RCC 7860 (cell line): ENCODE data around the gene PGS1.

ENCODE experiments used
- DNase-seq: peaks from one replicate; pipeline ENCODE4 v3.0.0-alpha.2; 2015; ENCODE audit warnings: low spot score
- FAIRE-seq: peaks from 2 replicates; lab custom pipeline; 2012; peaks lifted over from hg19 to GRCh38; lab: Jason Lieb, UNC

The PGS1 gene

GRCh38 chr17:78346605-78347250 lies 31.7 kb upstream of the PGS1 start:
- peak; percentile 44 for DNase-seq
- FAIRE-seq = no peak

GRCh38 chr17:78347453-78347852 lies 31.0 kb upstream of the PGS1 start:
- no peak for DNase-seq
- no peak for FAIRE-seq

- FAIRE-seq (no peak), DNase-seq (no peak)
These were observed 30.2 kb upstream of the PGS1 start for GRCh38 chr17:78348055-78348770.

GRCh38 chr17:78349891-78350642 lies 28.4 kb upstream of the PGS1 start:
- no peak for DNase-seq
- no peak for FAIRE-seq

GRCh38 chr17:78351449-78352006 lies 26.9 kb upstream of the PGS1 start:
- DNase-seq (peak; percentile 40), FAIRE-seq (no peak)

GRCh38 chr17:78353834-78354233 lies 24.6 kb upstream of the PGS1 start:
- no peak for DNase-seq
- no peak for FAIRE-seq

GRCh38 chr17:78355045-78355641 lies 23.3 kb upstream of the PGS1 start:
- FAIRE-seq (no peak), DNase-seq (no peak)

- FAIRE-seq = no peak
These were observed 22.7 kb upstream of the PGS1 start for GRCh38 chr17:78355701-78356100.

GRCh38 chr17:78356101-78356713 lies 22.2 kb upstream of the PGS1 start:
- DNase-seq = peak; percentile 96
- peak; percentile 78 for FAIRE-seq

More at GRCh38 chr17:78355701-78356100, 22.7 kb upstream of the PGS1 start:
- DNase-seq = no peak

- FAIRE-seq (peak; percentile 92), DNase-seq (peak; percentile 96)
These were observed 21.3 kb upstream of the PGS1 start for GRCh38 chr17:78357177-78357586.

- DNase-seq (peak; percentile 42), FAIRE-seq (no peak)
These were observed 20.5 kb upstream of the PGS1 start for GRCh38 chr17:78357672-78358537.

GRCh38 chr17:78358538-78359320 lies 19.7 kb upstream of the PGS1 start:
- no peak for DNase-seq
- FAIRE-seq = no peak

- DNase-seq (no peak), FAIRE-seq (no peak)
These were observed 19.0 kb upstream of the PGS1 start for GRCh38 chr17:78359321-78359996.

GRCh38 chr17:78359997-78360370 lies 18.5 kb upstream of the PGS1 start, which contains the start of gene SOCS3:
TSS of gene SOCS3 (minus strand) at chr17:78360077. CDS start at chr17:78359095, 982 bp downstream.
- FAIRE-seq (no peak), DNase-seq (peak; percentile 93)

- FAIRE-seq = no peak
These were observed 17.9 kb upstream of the PGS1 start for GRCh38 chr17:78360371-78361224.

GRCh38 chr17:78361225-78361701 lies 17.2 kb upstream of the PGS1 start:
- DNase-seq = no peak
- FAIRE-seq = no peak

More at GRCh38 chr17:78360371-78361224, 17.9 kb upstream of the PGS1 start:
- DNase-seq = peak; percentile 75

- DNase-seq (no peak), FAIRE-seq (no peak)
These were observed 16.2 kb upstream of the PGS1 start for GRCh38 chr17:78362232-78362631.
